Measurements from ENCODE around the gene DNAJC3.

The DNAJC3 gene

GRCh38 chr13:95797016-95797415, 120.1 kb downstream of the DNAJC3 start:
- Histone ChIP-seq H3K9me3 (ENCODE audit: control insufficient read depth, low read length) (no peaks in the 10 kb centered on the region), H3K36me3 (ENCODE audit: control insufficient read depth, insufficient read depth, low read length) (no peaks in the 10 kb centered on the region), H3K9ac (no peak overlapping the region), H3K79me2 (no peaks in the 10 kb centered on the region), H3K27me3 (ENCODE audit: control insufficient read depth, insufficient read depth, low read length) (no peaks in the 10 kb centered on the region), H3K27ac (no peak overlapping the region), H3K4me2 (ENCODE audit: low read length) (no peak overlapping the region), H2AFZ (no peak overlapping the region), H3K4me1 (peaks cover 2% of the 10 kb centered on the region), H3K4me3 (ENCODE audit: low read depth, low read length) (no peak overlapping the region)
- no peak for TF ChIP-seq CTCF (IDR thresholded peaks at IDR 0.05)

DNA sequence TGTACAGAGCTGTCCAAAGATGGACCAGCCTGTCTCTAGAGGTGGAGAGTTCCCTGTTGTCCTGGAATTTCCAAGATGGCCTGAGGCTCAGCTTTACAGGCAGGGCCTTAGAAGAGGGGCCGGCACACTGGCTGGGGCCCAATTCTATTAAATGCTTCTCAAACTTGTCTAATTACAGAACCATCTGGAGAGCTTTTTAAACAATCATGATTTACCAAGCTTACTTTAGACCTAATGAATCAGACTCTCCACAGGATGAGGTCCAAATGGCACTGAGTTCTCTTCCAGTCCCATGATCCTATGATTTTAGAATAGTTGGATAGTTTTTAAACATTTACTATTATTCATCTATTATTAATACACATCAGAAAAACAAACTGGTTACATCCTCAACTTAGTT, 123.5 kb downstream of the DNAJC3 start:
- Histone ChIP-seq H3K79me2 (no peaks in the 10 kb centered on the region), H2AFZ (no peak overlapping the region), H3K4me3 (ENCODE audit: low read depth, low read length) (no peak overlapping the region), H3K27ac (no peak overlapping the region), H3K4me1 (peaks cover 2% of the 10 kb centered on the region), H3K9me3 (ENCODE audit: control insufficient read depth, low read length) (no peaks in the 10 kb centered on the region), H3K4me2 (ENCODE audit: low read length) (no peak overlapping the region), H3K27me3 (ENCODE audit: control insufficient read depth, insufficient read depth, low read length) (no peaks in the 10 kb centered on the region), H3K9ac (no peak overlapping the region), H3K36me3 (ENCODE audit: control insufficient read depth, insufficient read depth, low read length) (no peaks in the 10 kb centered on the region)
- no peak for TF ChIP-seq CTCF (IDR thresholded peaks at IDR 0.05)

GRCh38 chr13:95801825-95802224, 124.9 kb downstream of the DNAJC3 start:
- no peak overlapping the region for H2AFZ ChIP-seq
- H3K79me2 ChIP-seq: no peaks in the 10 kb centered on the region
- no peaks in the 10 kb centered on the region for H3K9me3 ChIP-seq (ENCODE audit: control insufficient read depth, low read length)
- H3K4me1 ChIP-seq: peaks cover 2% of the 10 kb centered on the region
- no peak overlapping the region for H3K4me2 ChIP-seq (ENCODE audit: low read length)
- H3K4me3 ChIP-seq (ENCODE audit: low read depth, low read length): no peak overlapping the region
- TF ChIP-seq CTCF (IDR thresholded peaks at IDR 0.05): no peak
- no peak overlapping the region for H3K27ac ChIP-seq
- no peaks in the 10 kb centered on the region for H3K36me3 ChIP-seq (ENCODE audit: control insufficient read depth, insufficient read depth, low read length)
- no peak overlapping the region for H3K9ac ChIP-seq
- H3K27me3 ChIP-seq (ENCODE audit: control insufficient read depth, insufficient read depth, low read length): no peaks in the 10 kb centered on the region

GRCh38 chr13:95805921-95806320, 129.0 kb downstream of the DNAJC3 start:
- Histone ChIP-seq H3K79me2 (no peaks in the 10 kb centered on the region), H3K4me1 (no peaks in the 10 kb centered on the region), H2AFZ (no peak overlapping the region), H3K9me3 (ENCODE audit: control insufficient read depth, low read length) (no peaks in the 10 kb centered on the region), H3K4me2 (ENCODE audit: low read length) (no peak overlapping the region), H3K4me3 (ENCODE audit: low read depth, low read length) (no peak overlapping the region), H3K36me3 (ENCODE audit: control insufficient read depth, insufficient read depth, low read length) (no peaks in the 10 kb centered on the region), H3K27ac (no peak overlapping the region), H3K9ac (no peak overlapping the region), H3K27me3 (ENCODE audit: control insufficient read depth, insufficient read depth, low read length) (no peaks in the 10 kb centered on the region)
- TF ChIP-seq CTCF (IDR thresholded peaks at IDR 0.05): no peak

DNA sequence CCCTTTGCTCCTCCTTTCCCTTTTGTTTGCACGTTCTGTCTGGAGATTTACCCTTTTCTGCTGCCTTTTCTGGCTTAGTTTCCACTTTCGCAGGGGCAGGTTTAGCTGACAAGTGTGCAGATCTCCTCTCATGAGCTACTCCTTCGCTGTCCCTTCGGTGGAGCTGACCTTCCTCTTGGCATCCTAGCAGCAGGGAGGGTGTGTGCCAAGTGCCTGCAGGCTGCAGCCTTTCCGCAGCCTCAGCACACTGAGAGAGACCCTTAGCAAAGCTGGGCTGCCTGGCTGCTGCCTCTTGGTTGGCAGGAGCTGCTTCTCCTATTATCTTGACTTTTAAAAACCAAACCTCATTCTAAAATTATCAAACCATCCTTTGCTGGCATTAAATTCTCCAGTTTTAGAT, 132.5 kb downstream of the DNAJC3 start:
- Histone ChIP-seq H3K9ac (no peak overlapping the region), H3K79me2 (no peaks in the 10 kb centered on the region), H3K4me2 (ENCODE audit: low read length) (no peak overlapping the region), H3K27ac (no peak overlapping the region), H3K4me3 (ENCODE audit: low read depth, low read length) (no peak overlapping the region), H3K27me3 (ENCODE audit: control insufficient read depth, insufficient read depth, low read length) (no peaks in the 10 kb centered on the region), H2AFZ (no peak overlapping the region), H3K9me3 (ENCODE audit: control insufficient read depth, low read length) (no peaks in the 10 kb centered on the region), H3K36me3 (ENCODE audit: control insufficient read depth, insufficient read depth, low read length) (no peaks in the 10 kb centered on the region), H3K4me1 (no peaks in the 10 kb centered on the region)
- no peak for TF ChIP-seq CTCF (IDR thresholded peaks at IDR 0.05)
